ENCODE measurements around the gene RAPGEF5.

The RAPGEF5 gene

GRCh38 chr7:22280031-22280430 lies 76.9 kb downstream of the RAPGEF5 start:
- no peak overlapping the region for H3K4me3 ChIP-seq (ENCODE audit: severe bottlenecking)
- H3K36me3 ChIP-seq (ENCODE audit: low read depth) = no peaks in the 10 kb centered on the region
- H3K4me1 ChIP-seq (ENCODE audit: insufficient read depth, poor library complexity, severe bottlenecking) = peaks cover 4% of the 10 kb centered on the region
- no peaks in the 10 kb centered on the region for H3K27me3 ChIP-seq (ENCODE audit: insufficient read depth, poor library complexity, severe bottlenecking)
- no peak for TF ChIP-seq CTCF (IDR thresholded peaks at IDR 0.05; ENCODE audit: poor library complexity, severe bottlenecking)
- ATAC-seq (ENCODE audit: low read depth) = no peak
- H3K9me3 ChIP-seq (ENCODE audit: severe bottlenecking) = no peaks in the 10 kb centered on the region
- no peak overlapping the region for H3K27ac ChIP-seq (ENCODE audit: poor library complexity, severe bottlenecking)
- no peak for DNase-seq (ENCODE audit: low spot score)

GRCh38 chr7:22278660-22279059 lies 78.3 kb downstream of the RAPGEF5 start:
- no peak for TF ChIP-seq CTCF (IDR thresholded peaks at IDR 0.05; ENCODE audit: poor library complexity, severe bottlenecking)
- ATAC-seq (ENCODE audit: low read depth) (no peak), DNase-seq (ENCODE audit: low spot score) (no peak)
- H3K27me3 ChIP-seq (ENCODE audit: insufficient read depth, poor library complexity, severe bottlenecking) = no peaks in the 10 kb centered on the region
- no peaks in the 10 kb centered on the region for H3K36me3 ChIP-seq (ENCODE audit: low read depth)
- H3K4me1 ChIP-seq (ENCODE audit: insufficient read depth, poor library complexity, severe bottlenecking) = peaks cover 4% of the 10 kb centered on the region
- H3K9me3 ChIP-seq (ENCODE audit: severe bottlenecking) = no peaks in the 10 kb centered on the region
- no peak overlapping the region for H3K4me3 ChIP-seq (ENCODE audit: severe bottlenecking)
- H3K27ac ChIP-seq (ENCODE audit: poor library complexity, severe bottlenecking) = no peak overlapping the region

- H3K36me3 ChIP-seq (ENCODE audit: low read depth) = no peaks in the 10 kb centered on the region
- no peaks in the 10 kb centered on the region for H3K9me3 ChIP-seq (ENCODE audit: severe bottlenecking)
- ATAC-seq (ENCODE audit: low read depth) (no peak), DNase-seq (ENCODE audit: low spot score) (no peak)
- H3K27me3 ChIP-seq (ENCODE audit: insufficient read depth, poor library complexity, severe bottlenecking) = no peaks in the 10 kb centered on the region
- peaks cover 4% of the 10 kb centered on the region for H3K4me1 ChIP-seq (ENCODE audit: insufficient read depth, poor library complexity, severe bottlenecking)
- H3K27ac ChIP-seq (ENCODE audit: poor library complexity, severe bottlenecking) = no peak overlapping the region
- no peak overlapping the region for H3K4me3 ChIP-seq (ENCODE audit: severe bottlenecking)
- no peak for TF ChIP-seq CTCF (IDR thresholded peaks at IDR 0.05; ENCODE audit: poor library complexity, severe bottlenecking)
Measured at GRCh38 chr7:22277375-22277774, 79.6 kb downstream of the RAPGEF5 start.

GRCh38 chr7:22275661-22276060 lies 81.3 kb downstream of the RAPGEF5 start:
- H3K27me3 ChIP-seq (ENCODE audit: insufficient read depth, poor library complexity, severe bottlenecking) = no peaks in the 10 kb centered on the region
- H3K4me3 ChIP-seq (ENCODE audit: severe bottlenecking) = no peak overlapping the region
- no peaks in the 10 kb centered on the region for H3K36me3 ChIP-seq (ENCODE audit: low read depth)
- no peak overlapping the region for H3K27ac ChIP-seq (ENCODE audit: poor library complexity, severe bottlenecking)
- DNase-seq (ENCODE audit: low spot score) (no peak), ATAC-seq (ENCODE audit: low read depth) (no peak)
- peaks cover 11% of the 10 kb centered on the region for H3K4me1 ChIP-seq (ENCODE audit: insufficient read depth, poor library complexity, severe bottlenecking)
- no peaks in the 10 kb centered on the region for H3K9me3 ChIP-seq (ENCODE audit: severe bottlenecking)
- no peak for TF ChIP-seq CTCF (IDR thresholded peaks at IDR 0.05; ENCODE audit: poor library complexity, severe bottlenecking)

GRCh38 chr7:22271311-22271710 lies 85.6 kb downstream of the RAPGEF5 start:
- no peak for TF ChIP-seq CTCF (IDR thresholded peaks at IDR 0.05; ENCODE audit: poor library complexity, severe bottlenecking)
- ATAC-seq (ENCODE audit: low read depth) (no peak), DNase-seq (ENCODE audit: low spot score) (no peak)
- peaks cover 9% of the 10 kb centered on the region for H3K4me1 ChIP-seq (ENCODE audit: insufficient read depth, poor library complexity, severe bottlenecking)
- no peaks in the 10 kb centered on the region for H3K36me3 ChIP-seq (ENCODE audit: low read depth)
- H3K27me3 ChIP-seq (ENCODE audit: insufficient read depth, poor library complexity, severe bottlenecking) = no peaks in the 10 kb centered on the region
- no peak overlapping the region for H3K4me3 ChIP-seq (ENCODE audit: severe bottlenecking)
- H3K27ac ChIP-seq (ENCODE audit: poor library complexity, severe bottlenecking) = no peak overlapping the region
- no peaks in the 10 kb centered on the region for H3K9me3 ChIP-seq (ENCODE audit: severe bottlenecking)

Measured in RWPE2 (cell line).